LNCaP clone FGC (cell line): ENCODE results near the gene NAA15.

Experiments
- DNase-seq: peaks from one replicate; pipeline ENCODE4 v3.0.0-alpha.2; 2011; ENCODE audit warnings: low read depth
- H3K4me3 ChIP-seq: 2 replicates; pipeline ENCODE4 v1.5.1; 2011; ENCODE audit warnings: mild to moderate bottlenecking, low read depth, low read length, control low read depth
- TF ChIP-seq, protein P1 (sequence below): IDR thresholded peaks from 2 replicates; pipeline ENCODE4 v1.5.1; 2012; ENCODE audit warnings: mild to moderate bottlenecking; ENCODE audit not compliant: control insufficient read depth, insufficient read depth; ENCODE audit errors: extremely low read depth

NAA15 gene

DNA sequence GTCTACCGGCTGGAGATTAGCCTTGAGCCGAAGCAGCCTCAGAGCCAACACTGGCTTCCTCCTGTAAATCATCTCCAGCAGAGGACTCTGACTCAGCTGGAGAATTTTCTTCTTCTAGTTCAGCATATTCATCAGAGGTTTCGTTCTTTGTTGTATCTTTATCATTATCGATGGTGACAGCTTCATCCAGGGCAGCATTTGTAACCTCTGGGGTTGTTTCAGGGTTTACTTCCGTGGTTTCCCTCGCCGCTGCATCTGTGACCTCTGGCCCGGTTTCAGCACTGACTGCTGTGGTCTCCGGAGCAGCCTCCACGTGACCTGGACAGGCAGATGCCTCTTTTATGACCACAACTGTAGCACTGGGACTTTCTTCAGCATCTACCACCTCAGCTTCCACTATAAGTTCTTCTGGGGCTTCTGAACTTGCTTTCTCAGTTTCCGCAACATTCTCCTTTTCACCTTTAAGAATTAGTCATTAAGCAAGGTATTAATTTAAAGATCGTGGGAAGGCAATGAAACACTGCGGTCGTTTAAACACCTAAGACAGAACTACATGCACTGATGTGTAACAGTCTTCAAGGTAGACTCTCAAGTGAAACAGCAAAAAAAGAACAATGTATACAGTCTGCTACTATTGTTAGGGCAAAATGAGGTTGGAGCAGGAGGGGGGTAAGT is 34.6 kb upstream of the NAA15 start:
- no peak for DNase-seq
- TF ChIP-seq, protein P1, sequence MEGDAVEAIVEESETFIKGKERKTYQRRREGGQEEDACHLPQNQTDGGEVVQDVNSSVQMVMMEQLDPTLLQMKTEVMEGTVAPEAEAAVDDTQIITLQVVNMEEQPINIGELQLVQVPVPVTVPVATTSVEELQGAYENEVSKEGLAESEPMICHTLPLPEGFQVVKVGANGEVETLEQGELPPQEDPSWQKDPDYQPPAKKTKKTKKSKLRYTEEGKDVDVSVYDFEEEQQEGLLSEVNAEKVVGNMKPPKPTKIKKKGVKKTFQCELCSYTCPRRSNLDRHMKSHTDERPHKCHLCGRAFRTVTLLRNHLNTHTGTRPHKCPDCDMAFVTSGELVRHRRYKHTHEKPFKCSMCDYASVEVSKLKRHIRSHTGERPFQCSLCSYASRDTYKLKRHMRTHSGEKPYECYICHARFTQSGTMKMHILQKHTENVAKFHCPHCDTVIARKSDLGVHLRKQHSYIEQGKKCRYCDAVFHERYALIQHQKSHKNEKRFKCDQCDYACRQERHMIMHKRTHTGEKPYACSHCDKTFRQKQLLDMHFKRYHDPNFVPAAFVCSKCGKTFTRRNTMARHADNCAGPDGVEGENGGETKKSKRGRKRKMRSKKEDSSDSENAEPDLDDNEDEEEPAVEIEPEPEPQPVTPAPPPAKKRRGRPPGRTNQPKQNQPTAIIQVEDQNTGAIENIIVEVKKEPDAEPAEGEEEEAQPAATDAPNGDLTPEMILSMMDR, result no peak
- H3K4me3 ChIP-seq, result no peak overlapping the region

GRCh38 chr4:139267301-139267700 is 34.0 kb upstream of the NAA15 start:
- no peak overlapping the region for H3K4me3 ChIP-seq
- TF ChIP-seq, protein P1, result no peak
- DNase-seq, result no peak

DNA sequence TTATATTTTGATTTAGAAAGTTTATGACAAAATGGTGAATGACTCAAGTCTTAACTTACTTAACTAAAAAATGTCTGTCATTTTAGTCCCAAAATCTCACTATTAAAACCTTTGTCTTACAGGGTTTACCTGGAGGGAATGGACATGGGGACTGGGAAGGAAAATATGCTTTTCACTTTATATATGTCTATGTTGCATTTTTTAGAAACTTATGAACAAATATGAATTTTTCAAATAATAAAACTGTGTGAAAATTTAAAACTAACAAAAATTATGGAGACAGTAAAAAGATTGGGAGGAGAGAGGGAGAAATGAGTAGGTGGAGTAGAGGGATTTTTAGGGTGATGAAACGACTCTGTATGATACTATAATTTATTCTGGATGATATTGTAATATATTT is 27.5 kb upstream of the NAA15 start:
- TF ChIP-seq, protein P1, result no peak
- DNase-seq, result no peak
- no peak overlapping the region for H3K4me3 ChIP-seq

GRCh38 chr4:139274790-139275189 is 26.5 kb upstream of the NAA15 start:
- no peak overlapping the region for H3K4me3 ChIP-seq
- TF ChIP-seq, protein P1, result no peak
- no peak for DNase-seq

- TF ChIP-seq, protein P1, result no peak
- no peak overlapping the region for H3K4me3 ChIP-seq
- DNase-seq, result no peak
Observed at GRCh38 chr4:139275281-139275735, 26.0 kb upstream of the NAA15 start.

GRCh38 chr4:139278485-139278884 is 22.8 kb upstream of the NAA15 start:
- no peak overlapping the region for H3K4me3 ChIP-seq
- DNase-seq, result no peak
- TF ChIP-seq, protein P1, result no peak
